GM20000 (cell line): ENCODE results near the gene GH2.
"Not testable (repeated sequence)": the region's sequence is repeated elsewhere in the genome, so short reads cannot be mapped to it uniquely, and the experiment has no call there.

Source experiments
- DNase-seq: peaks from one replicate; pipeline ENCODE4 v3.0.0; 2012; ENCODE audit warnings: low spot score
- CTCF ChIP-seq: IDR thresholded peaks from 2 replicates; pipeline ENCODE4 v1.5.1; 2012; ENCODE audit warnings: mild to moderate bottlenecking, control low read depth; ENCODE audit errors: extremely low read depth, missing control alignments

GH2 gene

GRCh38 chr17:63916566-63917185, 34.9 kb upstream of the GH2 start:
- no peak for DNase-seq
- no peak for TF ChIP-seq CTCF

GRCh38 chr17:63915753-63916152, 34.0 kb upstream of the GH2 start:
- not testable (repeated sequence) for DNase-seq

- TF ChIP-seq CTCF: no peak
- no peak for DNase-seq
These were observed 32.7 kb upstream of the GH2 start for GRCh38 chr17:63914471-63914870.

GRCh38 chr17:63911657-63912100, 29.9 kb upstream of the GH2 start:
- DNase-seq: peak; percentile 59
- TF ChIP-seq CTCF: peak; percentile 58

GRCh38 chr17:63911041-63911635, 29.4 kb upstream of the GH2 start, which contains the start of gene CSHL1:
Gene CSHL1, minus strand, starts transcription at chr17:63911258. Its CDS starts 62 bp downstream, at chr17:63911196.
- no peak for TF ChIP-seq CTCF
- DNase-seq: no peak

- DNase-seq: no peak
- TF ChIP-seq CTCF: no peak
These were observed 28.4 kb upstream of the GH2 start for GRCh38 chr17:63910096-63910495.

- not testable (repeated sequence) for DNase-seq
These were observed 27.8 kb upstream of the GH2 start for GRCh38 chr17:63909586-63909985.

- DNase-seq: not testable (repeated sequence)
These were observed 25.5 kb upstream of the GH2 start for GRCh38 chr17:63907161-63907778.

GRCh38 chr17:63904796-63905195, 23.1 kb upstream of the GH2 start:
- DNase-seq: not testable (repeated sequence)

GRCh38 chr17:63903787-63904201, 22.1 kb upstream of the GH2 start:
- not testable (repeated sequence) for DNase-seq

GRCh38 chr17:63901971-63902370, 20.2 kb upstream of the GH2 start:
- not testable (repeated sequence) for DNase-seq

- not testable (repeated sequence) for DNase-seq
These were observed 17.4 kb upstream of the GH2 start for GRCh38 chr17:63898899-63899798.

- DNase-seq: not testable (repeated sequence)
These were observed 15.0 kb upstream of the GH2 start, which contains the start of gene CSH1 for GRCh38 chr17:63896524-63897354. Gene CSH1, minus strand, starts transcription at chr17:63896574. Its CDS starts 63 bp downstream, at chr17:63896511.
